Stimulated activated CD8-positive, alpha-beta memory T cell treated with anti-CD3 and anti-CD28 coated beads, Interleukin-15, amount 100 ng/mL, for 24 hours (primary cell): ENCODE data around the gene BACH2.
"Not testable (repeated sequence)": the region's sequence is repeated elsewhere in the genome, so short reads cannot be mapped to it uniquely, and the experiment has no call there.

ENCODE experiments used
- DNase-seq: peaks from one replicate; pipeline ENCODE4 v3.0.0-alpha.2; 2020; ENCODE audit warnings: low read depth

Gene BACH2

GRCh38 chr6:90296341-90297114 is at the start of gene BACH2:
TSS of gene BACH2 (minus strand) at chr6:90296843. CDS start at chr6:90008844, 287,999 bp downstream.
- DNase-seq, result peak; percentile 73

- no peak for DNase-seq
Observed at GRCh38 chr6:90343576-90343975, 46.9 kb upstream of the BACH2 start.

- DNase-seq, result no peak
Observed at GRCh38 chr6:90338409-90338808, 41.8 kb upstream of the BACH2 start.

GRCh38 chr6:90336388-90336947 is 39.8 kb upstream of the BACH2 start:
- DNase-seq, result no peak

DNA sequence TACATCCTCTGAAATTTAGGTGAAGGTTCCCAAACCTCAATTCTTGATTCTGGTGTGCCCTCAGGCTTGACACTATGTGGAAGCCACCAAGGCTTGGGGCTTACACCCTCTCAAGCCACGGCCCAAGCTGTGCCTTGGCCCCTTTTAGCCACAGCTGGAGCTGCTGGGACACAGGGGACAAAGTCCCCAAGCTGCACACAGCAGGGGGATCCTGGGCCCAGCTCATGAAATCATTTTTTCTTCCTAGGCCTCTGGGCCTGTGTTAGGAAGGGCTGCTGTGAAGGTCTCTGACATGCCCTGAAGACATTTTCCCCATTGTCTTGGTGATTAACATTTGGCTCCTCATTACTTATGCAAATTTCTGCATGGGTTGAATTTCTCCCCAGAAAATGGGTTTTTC is 37.3 kb upstream of the BACH2 start:
- DNase-seq, result no peak

- not testable (repeated sequence) for DNase-seq
Observed at GRCh38 chr6:90332978-90333543, 36.4 kb upstream of the BACH2 start.

DNA sequence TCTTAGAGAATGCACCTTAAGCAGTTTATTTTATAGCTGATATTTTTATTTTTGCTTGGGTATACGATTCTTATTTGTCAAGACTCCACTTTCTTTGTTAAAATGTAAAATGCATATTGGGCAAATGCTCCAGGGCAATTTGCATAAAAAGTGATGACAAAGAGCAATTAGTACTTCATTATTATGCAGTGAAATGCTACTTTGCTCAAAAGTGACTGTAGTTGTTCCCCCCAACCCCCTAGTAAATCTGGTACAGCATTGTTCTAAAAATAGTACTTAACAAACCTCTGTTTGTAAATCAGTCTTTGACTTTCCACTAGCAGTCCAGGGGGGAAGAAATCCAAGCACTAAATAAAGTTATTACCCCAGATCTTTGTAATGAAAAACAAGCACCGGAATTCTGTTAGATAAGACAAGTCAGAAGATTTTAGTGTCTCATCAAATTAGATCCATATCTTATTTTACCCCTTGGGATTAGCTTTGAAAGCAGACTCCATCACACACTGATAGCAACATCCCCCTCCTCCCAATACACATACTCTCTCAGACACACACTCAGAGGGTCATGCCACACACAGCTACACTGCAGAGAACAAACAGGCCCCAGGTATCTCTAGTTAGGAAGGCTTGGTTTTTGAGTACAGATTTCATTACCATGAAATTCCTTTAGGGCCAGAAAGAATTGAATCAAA is 32.9 kb upstream of the BACH2 start:
- DNase-seq, result no peak

DNA sequence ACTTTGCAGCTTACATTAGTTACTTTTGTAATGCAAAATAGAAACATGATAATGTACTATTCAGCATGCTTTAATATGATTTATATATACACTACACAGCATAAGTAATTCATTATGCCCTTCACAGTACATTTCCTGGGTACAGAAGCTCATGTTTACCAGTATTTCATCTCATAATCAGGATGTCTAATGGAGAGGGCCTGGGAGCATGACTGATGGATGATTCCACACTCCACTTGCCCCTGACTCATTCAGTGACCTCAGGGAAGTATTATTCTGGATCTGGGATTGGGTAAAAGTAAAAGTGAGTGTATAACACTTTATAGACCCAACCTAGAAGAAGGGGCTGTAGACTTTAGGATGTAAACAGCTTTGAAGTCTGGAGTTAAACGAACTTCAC is 31.4 kb upstream of the BACH2 start:
- DNase-seq, result no peak

GRCh38 chr6:90326404-90327057 is 29.9 kb upstream of the BACH2 start:
- DNase-seq, result no peak

DNA sequence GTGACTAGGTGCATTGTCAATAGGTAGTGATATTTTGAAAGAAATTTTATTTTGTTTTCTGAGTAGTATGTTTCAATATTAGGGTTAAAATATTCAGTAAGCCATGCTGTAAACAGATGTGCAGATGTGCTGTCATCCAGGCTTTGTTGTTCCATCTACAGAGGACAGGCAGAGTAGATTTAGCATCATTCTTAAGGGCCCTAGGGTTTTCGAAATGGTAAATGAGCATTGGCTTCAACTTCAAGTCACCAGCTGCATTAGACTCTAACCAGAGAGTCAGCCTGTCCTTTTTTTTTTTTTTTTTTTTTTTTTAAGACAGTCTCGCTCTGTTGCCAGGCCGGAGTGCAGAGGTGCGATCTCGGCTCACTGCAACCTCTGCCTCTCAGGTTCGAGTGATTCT is 27.1 kb upstream of the BACH2 start:
- no peak for DNase-seq

DNA sequence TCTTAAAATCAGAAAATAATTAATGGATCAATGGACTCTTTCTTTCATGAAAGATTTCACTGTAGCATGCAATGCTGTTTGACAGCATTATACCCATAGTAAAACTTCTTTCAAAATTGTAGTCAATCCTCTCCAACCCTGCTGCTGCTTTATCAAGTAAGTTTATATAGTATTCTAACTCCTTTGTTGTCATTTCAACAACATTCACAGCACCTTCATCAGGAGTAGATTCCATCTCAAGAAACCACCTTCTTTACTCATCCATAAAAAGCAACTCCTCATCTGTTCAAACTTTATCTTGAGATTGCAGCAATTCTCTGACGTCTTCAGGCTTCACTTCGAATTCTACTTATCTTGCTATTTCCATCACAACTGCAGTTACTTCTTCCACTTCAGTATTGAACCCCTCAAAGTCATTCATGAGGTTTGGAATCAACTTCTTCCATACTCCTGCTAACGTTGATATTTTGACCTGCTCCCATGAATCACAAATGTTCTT is 26.4 kb upstream of the BACH2 start:
- no peak for DNase-seq

GRCh38 chr6:90319979-90320685 is 23.5 kb upstream of the BACH2 start:
- no peak for DNase-seq

GRCh38 chr6:90319044-90319443 is 22.4 kb upstream of the BACH2 start:
- no peak for DNase-seq

DNA sequence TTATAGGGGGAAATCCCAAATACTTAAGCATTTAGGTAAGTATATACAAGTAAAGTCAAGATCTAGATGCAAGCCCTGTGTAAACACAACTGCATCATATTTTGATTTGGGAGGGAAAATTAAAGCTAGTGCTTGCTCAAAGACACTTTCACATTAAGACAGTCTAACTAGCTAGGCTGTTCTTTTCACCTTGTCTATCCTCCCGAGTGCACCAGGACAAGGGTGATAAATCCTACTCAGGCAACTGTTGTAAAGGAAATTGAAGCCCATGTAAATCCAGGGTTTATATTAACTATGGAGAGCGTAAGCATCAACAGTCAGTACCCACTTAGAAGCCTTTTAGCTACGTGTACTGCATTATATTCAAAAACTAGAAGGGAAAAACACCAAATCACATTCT is 19.3 kb upstream of the BACH2 start:
- no peak for DNase-seq

DNA sequence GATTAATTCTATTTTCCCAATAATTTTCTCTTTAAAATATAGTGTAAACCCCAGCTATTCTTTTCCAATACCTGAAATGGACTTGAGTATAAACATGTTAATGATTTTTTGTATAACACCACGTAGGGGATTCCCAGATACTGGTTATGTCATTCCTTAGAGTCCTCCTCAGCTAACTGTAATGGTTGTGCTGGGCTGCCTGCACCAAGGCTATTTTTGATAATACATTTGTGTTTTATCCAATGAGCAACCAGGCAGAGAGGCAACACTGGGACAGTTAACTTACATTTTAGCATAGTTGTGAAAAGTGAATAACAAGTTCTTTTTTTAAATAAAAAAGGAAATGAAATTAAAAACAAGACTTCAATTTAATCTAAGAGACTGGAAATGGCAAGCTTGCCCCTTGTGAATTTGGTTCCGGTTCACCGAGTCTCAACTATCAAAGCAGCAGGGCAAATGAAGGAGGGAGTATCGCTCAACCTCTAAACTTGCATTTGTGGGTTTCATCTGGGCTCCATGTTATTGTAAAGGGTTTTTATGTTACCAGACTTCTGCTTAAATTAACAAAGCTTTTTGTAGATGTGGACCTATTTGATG is 18.8 kb upstream of the BACH2 start:
- no peak for DNase-seq

DNA sequence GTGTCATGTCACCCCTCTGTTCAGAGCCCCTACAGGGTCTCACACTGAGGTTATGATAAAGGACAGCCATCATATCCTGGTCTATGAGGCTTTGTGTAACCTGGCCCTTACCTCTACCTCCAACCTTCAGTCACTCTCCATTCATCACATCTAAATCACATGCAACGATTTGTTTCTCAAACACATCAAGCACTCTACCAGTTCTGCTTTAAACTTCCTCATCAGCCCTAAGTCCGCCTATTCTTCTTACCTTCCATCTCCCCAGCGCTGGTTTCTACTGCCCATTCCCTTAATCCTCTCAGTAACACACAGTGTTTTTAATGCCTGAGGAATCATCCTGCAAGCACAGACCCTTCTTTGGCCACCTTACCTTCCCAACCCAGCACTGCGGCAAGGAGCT is 17.9 kb upstream of the BACH2 start:
- no peak for DNase-seq

- no peak for DNase-seq
Observed at GRCh38 chr6:90311569-90311968, 14.9 kb upstream of the BACH2 start.

DNA sequence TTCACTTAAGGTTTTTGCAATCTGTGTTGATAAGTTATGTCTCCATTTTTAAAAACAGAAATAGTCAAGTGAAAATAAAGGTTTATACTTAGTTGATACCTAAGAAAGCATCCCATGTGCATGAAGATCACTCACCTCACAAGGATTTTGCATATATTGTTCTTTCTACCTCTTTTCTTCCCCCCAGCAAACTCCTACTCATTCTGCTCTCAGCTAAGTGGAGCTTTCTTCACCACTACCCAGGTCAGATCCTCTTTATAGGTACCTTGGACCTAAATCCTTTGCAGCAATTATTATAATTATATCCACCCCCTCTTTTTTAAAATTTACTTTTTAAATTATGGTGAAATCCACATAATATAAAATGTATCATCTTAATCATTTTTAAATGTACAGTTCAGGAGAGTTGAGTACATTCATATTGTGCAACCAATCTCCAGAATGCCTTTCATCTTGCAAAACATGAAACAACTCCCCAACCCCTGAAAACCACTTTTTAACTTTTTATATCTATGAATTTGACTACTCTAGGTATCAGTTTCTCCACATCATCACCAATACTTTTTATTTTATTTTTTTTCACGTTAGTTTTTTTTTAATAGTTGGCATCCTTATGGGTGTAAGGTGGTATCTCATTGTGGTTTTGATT is 9.3 kb upstream of the BACH2 start:
- DNase-seq, result no peak

DNA sequence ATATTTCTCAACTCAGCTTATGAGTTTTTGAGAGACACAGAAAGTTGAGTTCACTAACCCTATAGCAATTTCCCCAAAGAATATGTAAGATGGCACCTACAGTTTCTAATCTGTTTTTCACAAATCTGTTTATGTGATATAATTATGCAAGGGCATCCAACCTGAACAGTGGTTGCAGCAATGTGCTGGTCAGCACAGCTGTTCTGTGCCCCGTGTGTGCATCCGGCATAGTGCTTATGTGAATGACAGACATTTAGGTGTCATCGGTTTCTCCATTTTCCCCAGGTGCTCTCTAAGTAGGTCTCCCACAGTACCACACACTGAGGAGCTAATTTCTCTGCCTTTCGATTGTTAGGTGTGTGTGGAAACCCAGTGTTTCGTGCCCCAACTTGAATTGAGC is 7.7 kb upstream of the BACH2 start:
- no peak for DNase-seq

DNA sequence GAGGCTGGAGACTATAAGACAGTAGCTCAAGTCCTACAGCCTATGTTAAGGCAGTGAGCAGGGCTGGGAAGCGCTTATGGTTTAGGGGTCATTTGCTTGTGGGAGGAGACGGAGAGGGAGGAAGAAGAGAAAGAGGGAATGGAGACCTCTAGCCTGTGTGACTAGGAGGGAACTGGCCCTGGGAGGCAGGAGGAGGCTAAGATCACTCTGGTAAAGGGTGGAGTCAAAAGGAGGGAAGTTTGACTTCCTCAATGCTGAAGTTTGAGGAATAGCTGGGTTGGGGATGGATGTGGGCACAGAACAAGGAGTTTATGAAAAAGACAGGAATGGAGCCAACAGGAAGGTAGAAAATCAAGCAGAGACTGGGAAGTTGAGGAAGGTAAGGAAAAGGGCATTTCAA is 6.4 kb upstream of the BACH2 start:
- no peak for DNase-seq

DNA sequence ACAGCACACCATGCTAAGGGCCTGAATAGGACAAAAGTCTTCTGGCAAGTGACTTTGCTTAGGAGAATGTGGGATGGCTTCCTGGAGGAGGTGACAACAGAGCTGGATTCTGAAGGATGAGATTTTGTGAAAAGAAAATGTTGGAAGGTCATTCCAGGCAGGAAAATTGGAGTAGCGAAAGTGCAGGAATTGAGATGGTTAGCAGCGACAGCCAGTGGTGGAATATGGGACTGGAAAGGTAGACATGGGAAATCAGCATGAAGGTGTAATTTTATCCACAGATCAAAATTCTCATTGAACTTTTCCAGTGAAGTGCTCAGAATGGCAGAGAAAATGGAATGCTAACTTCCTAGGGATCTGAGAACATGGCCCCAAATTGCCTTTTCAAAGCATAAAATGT is 5.7 kb upstream of the BACH2 start:
- no peak for DNase-seq
